HEK293 (cell line): ENCODE measurements around the gene APOH.

Experiments
- CTCF ChIA-PET: fragments of 350-600 bp; formaldehyde crosslinking; extraction: SDS; loops from one replicate; lab custom pipeline; 2021; ENCODE audit warnings: antibody characterized with exemption; lab: Yijun Ruan, JAX
- POLR2A ChIA-PET: fragments of 300-600 bp; formaldehyde crosslinking; extraction: SDS; loops from one replicate; lab custom pipeline; 2020; ENCODE audit warnings: antibody characterized with exemption, inconsistent platforms; lab: Yijun Ruan, JAX
- H3K27ac ChIP-seq: fragments of 200-500 bp; sonication (Bioruptor generic); 2 replicates; pipeline ENCODE4 v1.5.1; 2014; ENCODE audit warnings: low read depth, low read length, control low read depth, inconsistent platforms; ENCODE audit errors: extremely low read depth
- H3K36me3 ChIP-seq, 2 experiments: fragments of 200-500 bp in 1 of 2; sonication (Bioruptor generic) in 1 of 2; 1 replicate in 1 of 2; 2 replicates in 1 of 2; pipeline ENCODE4 v1.5.1; 2014 to 2017; ENCODE audit warnings: inconsistent platforms in 2 of 2, low read length in 2 of 2; ENCODE audit not compliant: control insufficient read depth in 2 of 2, insufficient read depth in 1 of 2
- H3K4me1 ChIP-seq: fragments of 200-500 bp; sonication (Bioruptor generic); 2 replicates; pipeline ENCODE4 v1.5.1; 2014; ENCODE audit warnings: mild to moderate bottlenecking, low read length, inconsistent platforms; ENCODE audit not compliant: control insufficient read depth, insufficient read depth
- H3K4me3 ChIP-seq: 2 replicates; pipeline ENCODE4 v1.5.1; 2011; ENCODE audit warnings: low read depth, mild to moderate bottlenecking, control low read depth, low read length, moderate library complexity
- H3K9me3 ChIP-seq: fragments of 200-500 bp; sonication (Bioruptor generic); 2 replicates; pipeline ENCODE4 v1.5.1; 2014; ENCODE audit warnings: low read depth, low read length, inconsistent platforms; ENCODE audit not compliant: control insufficient read depth, insufficient read depth
- FEZF1 ChIP-seq: fragments of 450-650 bp; formaldehyde crosslinking; IDR thresholded peaks from 2 replicates; pipeline ENCODE4 v1.5.1; 2016; ENCODE audit warnings: missing biosample characterization, missing genetic modification characterization
- HOXC10 ChIP-seq: sonication (generic); formaldehyde crosslinking; IDR thresholded peaks from 2 replicates; pipeline ENCODE4 v1.8.1; 2023; ENCODE audit warnings: mild to moderate bottlenecking, missing genetic modification reagents
- IKZF3 ChIP-seq: fragments of 450-650 bp; IDR thresholded peaks from 2 replicates; pipeline ENCODE4 v1.5.0; 2018; ENCODE audit warnings: missing biosample characterization, mild to moderate bottlenecking, missing genetic modification characterization, moderate library complexity
- KLF1 ChIP-seq: fragments of 450-650 bp; formaldehyde crosslinking; IDR thresholded peaks from 2 replicates; pipeline ENCODE4 v1.5.1; 2016; ENCODE audit warnings: missing biosample characterization, missing genetic modification characterization
- KLF17 ChIP-seq: fragments of 450-650 bp; formaldehyde crosslinking; IDR thresholded peaks from 2 replicates; pipeline ENCODE4 v1.5.1; 2016; ENCODE audit warnings: missing biosample characterization, missing genetic modification characterization
- PRDM1 ChIP-seq: fragments of 450-650 bp; formaldehyde crosslinking; IDR thresholded peaks from 2 replicates; pipeline ENCODE4; 2016; ENCODE audit warnings: missing biosample characterization, missing genetic modification characterization
- PRDM6 ChIP-seq: fragments of 450-650 bp; formaldehyde crosslinking; IDR thresholded peaks from 2 replicates; pipeline ENCODE4 v1.5.1; 2017; ENCODE audit warnings: missing biosample characterization, missing genetic modification characterization
- REPIN1 ChIP-seq: fragments of 450-650 bp; formaldehyde crosslinking; IDR thresholded peaks from 2 replicates; pipeline ENCODE4 v1.5.1; 2017; ENCODE audit warnings: missing biosample characterization, missing genetic modification characterization, low read depth
- SP2 ChIP-seq: fragments of 450-650 bp; formaldehyde crosslinking; IDR thresholded peaks from 2 replicates; pipeline ENCODE4 v1.5.1; 2016; ENCODE audit warnings: missing biosample characterization, missing genetic modification characterization
- WT1 ChIP-seq: fragments of 450-650 bp; formaldehyde crosslinking; IDR thresholded peaks from 2 replicates; pipeline ENCODE4 v1.5.1; 2016; ENCODE audit warnings: missing biosample characterization, missing genetic modification characterization
- ZEB2 ChIP-seq: fragments of 450-650 bp; formaldehyde crosslinking; IDR thresholded peaks from 2 replicates; pipeline ENCODE4 v1.5.1; 2016; ENCODE audit warnings: missing biosample characterization, missing genetic modification characterization
- ZFP37 ChIP-seq: fragments of 450-650 bp; formaldehyde crosslinking; IDR thresholded peaks from 2 replicates; pipeline ENCODE4 v1.5.1; 2016; ENCODE audit warnings: missing biosample characterization, missing genetic modification characterization
- ZNF138 ChIP-seq: fragments of 450-650 bp; formaldehyde crosslinking; IDR thresholded peaks from 2 replicates; pipeline ENCODE4 v1.5.1; 2016; ENCODE audit warnings: missing biosample characterization, missing genetic modification characterization, borderline replicate concordance
- ZNF19 ChIP-seq: fragments of 450-650 bp; formaldehyde crosslinking; IDR thresholded peaks from 2 replicates; pipeline ENCODE4; 2016; ENCODE audit warnings: missing biosample characterization, missing genetic modification characterization, low read depth
- ZNF280C ChIP-seq: fragments of 450-650 bp; formaldehyde crosslinking; IDR thresholded peaks from 2 replicates; pipeline ENCODE4 v1.5.1; 2016; ENCODE audit warnings: missing biosample characterization, missing genetic modification characterization
- ZNF426 ChIP-seq: fragments of 450-650 bp; formaldehyde crosslinking; IDR thresholded peaks from 2 replicates; pipeline ENCODE4 v1.5.1; 2017; ENCODE audit warnings: missing biosample characterization, missing genetic modification characterization, mild to moderate bottlenecking, inconsistent platforms, moderate library complexity
- ZNF596 ChIP-seq: fragments of 450-650 bp; IDR thresholded peaks from 2 replicates; pipeline ENCODE4 v1.5.0; 2018; ENCODE audit warnings: missing biosample characterization, mild to moderate bottlenecking, missing genetic modification characterization, moderate library complexity
- ZSCAN30 ChIP-seq: fragments of 450-650 bp; IDR thresholded peaks from 2 replicates; pipeline ENCODE4 v1.5.1; 2018; ENCODE audit warnings: missing biosample characterization, mild to moderate bottlenecking, missing genetic modification characterization, moderate library complexity

Gene APOH

GRCh38 chr17:66191593-66192377, 37.4 kb downstream of the APOH start, which contains the start of gene CEP112 (continued):
- TF ChIP-seq ZNF19 (no peak), ZSCAN30 (peak; percentile 36), SP2 (tag by site-specific recombination) (peak; percentile 69), ZNF596 (tag by site-specific recombination) (no peak), ZNF138 (tag by site-specific recombination) (no peak), REPIN1 (tag by site-specific recombination) (no peak), HOXC10 (CRISPR knock-in tag) (0 out of 2 replicates have a peak, but pooled peaks have one; percentile 68), KLF1 (tag by site-specific recombination) (peak; percentile 85), IKZF3 (tag by site-specific recombination) (peak; percentile 68), ZEB2 (tag by site-specific recombination) (peak; percentile 69), ZFP37 (tag by site-specific recombination) (no peak), ZNF426 (tag by site-specific recombination) (no peak)
- TF ChIP-seq, all 188 proteins: peak for 38

- TF ChIP-seq PRDM1 (no peak), ZNF280C (no peak), KLF17 (tag by site-specific recombination) (no peak), FEZF1 (tag by site-specific recombination) (0 out of 2 replicates have a peak, but pooled peaks have one; percentile 6), PRDM6 (tag by site-specific recombination) (peak; percentile 84), WT1 (tag by site-specific recombination) (0 out of 2 replicates have a peak, but pooled peaks have one; percentile 55)
- Histone ChIP-seq H3K4me3 (peak overlapping the region; percentile 77), H3K4me1 (peaks cover 9% of the 10 kb centered on the region), H3K27ac (peak overlapping the region; percentile 84), H3K9me3 (no peaks in the 10 kb centered on the region), H3K36me3 (peaks cover under 1 to 7% of the 10 kb centered on the region in 2 experiments)
- POLR2A ChIA-PET = interaction anchor here (0.6 kb wide), 1 partner anchor 13 kb away, joined by 3 read pairs; no protein-coding TSS in a partner anchor
- CTCF ChIA-PET = interaction anchor here (0.6 to 2.6 kb wide), 4 partner anchors 9 to 959 kb away, joined by 4 to 11 read pairs (median 4); no protein-coding TSS in a partner anchor
Observed at GRCh38 chr17:66190738-66191592, 38.2 kb downstream of the APOH start.
